ENCODE results near the gene AP2A2.

DNA sequence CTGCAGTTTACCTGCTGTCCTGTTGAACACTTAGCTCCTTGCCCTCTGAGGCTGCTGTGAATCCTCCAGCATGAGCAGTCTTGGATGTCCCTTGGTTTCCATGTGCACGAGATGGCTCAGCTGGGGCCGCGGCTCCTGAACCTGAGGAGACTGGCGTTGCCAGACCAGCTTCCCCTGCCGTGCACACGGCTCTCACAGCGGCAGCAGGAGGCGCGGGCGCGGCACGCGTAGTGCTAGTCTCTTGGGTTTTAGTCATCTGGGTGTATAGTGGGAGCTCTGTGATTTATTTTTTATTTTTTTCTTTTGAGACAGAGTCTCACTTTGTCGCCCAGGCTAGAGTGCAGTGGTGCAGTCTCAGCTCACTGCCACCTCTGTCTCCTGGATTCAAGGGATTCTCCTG, 56.1 kb downstream of the AP2A2 start:
- TF ChIP-seq, protein P1, sequence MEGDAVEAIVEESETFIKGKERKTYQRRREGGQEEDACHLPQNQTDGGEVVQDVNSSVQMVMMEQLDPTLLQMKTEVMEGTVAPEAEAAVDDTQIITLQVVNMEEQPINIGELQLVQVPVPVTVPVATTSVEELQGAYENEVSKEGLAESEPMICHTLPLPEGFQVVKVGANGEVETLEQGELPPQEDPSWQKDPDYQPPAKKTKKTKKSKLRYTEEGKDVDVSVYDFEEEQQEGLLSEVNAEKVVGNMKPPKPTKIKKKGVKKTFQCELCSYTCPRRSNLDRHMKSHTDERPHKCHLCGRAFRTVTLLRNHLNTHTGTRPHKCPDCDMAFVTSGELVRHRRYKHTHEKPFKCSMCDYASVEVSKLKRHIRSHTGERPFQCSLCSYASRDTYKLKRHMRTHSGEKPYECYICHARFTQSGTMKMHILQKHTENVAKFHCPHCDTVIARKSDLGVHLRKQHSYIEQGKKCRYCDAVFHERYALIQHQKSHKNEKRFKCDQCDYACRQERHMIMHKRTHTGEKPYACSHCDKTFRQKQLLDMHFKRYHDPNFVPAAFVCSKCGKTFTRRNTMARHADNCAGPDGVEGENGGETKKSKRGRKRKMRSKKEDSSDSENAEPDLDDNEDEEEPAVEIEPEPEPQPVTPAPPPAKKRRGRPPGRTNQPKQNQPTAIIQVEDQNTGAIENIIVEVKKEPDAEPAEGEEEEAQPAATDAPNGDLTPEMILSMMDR (IDR thresholded peaks at IDR 0.05): no peak
- TF ChIP-seq REST (IDR thresholded peaks at IDR 0.05; ENCODE audit: insufficient read depth in 1 of 2, low read depth in 2 of 2, low read length in 1 of 2) (no peak), TCF7L2 (IDR thresholded peaks at IDR 0.05; ENCODE audit: low read depth, low read length) (no peak)
